ENCODE results near the gene FRMD4A.
"Not testable (repeated sequence)": the region's sequence is repeated elsewhere in the genome, so short reads cannot be mapped to it uniquely, and the experiment has no call there.

Gene FRMD4A

GRCh38 chr10:14141283-14141682 is 189.4 kb downstream of the FRMD4A start:
- no peak for DNase-seq

GRCh38 chr10:14137391-14137790 is 193.3 kb downstream of the FRMD4A start:
- no peak for DNase-seq

GRCh38 chr10:14135196-14135595 is 195.5 kb downstream of the FRMD4A start:
- DNase-seq, result not testable (repeated sequence)

GRCh38 chr10:14134275-14134674 is 196.4 kb downstream of the FRMD4A start:
- DNase-seq, result no peak

GRCh38 chr10:14131261-14131960 is 199.3 kb downstream of the FRMD4A start:
- no peak for DNase-seq

GRCh38 chr10:14129770-14130169 is 201.0 kb downstream of the FRMD4A start:
- DNase-seq, result no peak

GRCh38 chr10:14128519-14128918 is 202.2 kb downstream of the FRMD4A start:
- DNase-seq, result no peak

- DNase-seq, result no peak
Measured at GRCh38 chr10:14126697-14127440, 203.9 kb downstream of the FRMD4A start.

GRCh38 chr10:14125564-14125963 is 205.2 kb downstream of the FRMD4A start:
- no peak for DNase-seq

- no peak for DNase-seq
Measured at GRCh38 chr10:14124941-14125340, 205.8 kb downstream of the FRMD4A start.

GRCh38 chr10:14123139-14123538 is 207.6 kb downstream of the FRMD4A start:
- DNase-seq, result no peak

- no peak for DNase-seq
Measured at GRCh38 chr10:14120812-14121211, 209.9 kb downstream of the FRMD4A start.

GRCh38 chr10:14118953-14119352 is 211.8 kb downstream of the FRMD4A start:
- DNase-seq, result no peak

GRCh38 chr10:14116837-14117236 is 213.9 kb downstream of the FRMD4A start:
- no peak for DNase-seq

- no peak for DNase-seq
Measured at GRCh38 chr10:14116021-14116420, 214.7 kb downstream of the FRMD4A start.

GRCh38 chr10:14114791-14115190 is 215.9 kb downstream of the FRMD4A start:
- DNase-seq, result no peak

GRCh38 chr10:14112056-14112455 is 218.7 kb downstream of the FRMD4A start:
- DNase-seq, result no peak

- no peak for DNase-seq
Measured at GRCh38 chr10:14111208-14111607, 219.5 kb downstream of the FRMD4A start.

- DNase-seq, result no peak
Measured at GRCh38 chr10:14106828-14107227, 223.9 kb downstream of the FRMD4A start.

GRCh38 chr10:14102056-14102455 is 228.7 kb downstream of the FRMD4A start:
- DNase-seq, result no peak

GRCh38 chr10:14099885-14100284 is 230.8 kb downstream of the FRMD4A start:
- DNase-seq, result no peak

- DNase-seq, result no peak
Measured at GRCh38 chr10:14093730-14094484, 236.8 kb downstream of the FRMD4A start.

GRCh38 chr10:14092799-14093198 is 237.9 kb downstream of the FRMD4A start:
- no peak for DNase-seq

Measured in central memory CD4-positive, alpha-beta T cell (primary cell).